ENCODE results near the gene SGK1.

DNA sequence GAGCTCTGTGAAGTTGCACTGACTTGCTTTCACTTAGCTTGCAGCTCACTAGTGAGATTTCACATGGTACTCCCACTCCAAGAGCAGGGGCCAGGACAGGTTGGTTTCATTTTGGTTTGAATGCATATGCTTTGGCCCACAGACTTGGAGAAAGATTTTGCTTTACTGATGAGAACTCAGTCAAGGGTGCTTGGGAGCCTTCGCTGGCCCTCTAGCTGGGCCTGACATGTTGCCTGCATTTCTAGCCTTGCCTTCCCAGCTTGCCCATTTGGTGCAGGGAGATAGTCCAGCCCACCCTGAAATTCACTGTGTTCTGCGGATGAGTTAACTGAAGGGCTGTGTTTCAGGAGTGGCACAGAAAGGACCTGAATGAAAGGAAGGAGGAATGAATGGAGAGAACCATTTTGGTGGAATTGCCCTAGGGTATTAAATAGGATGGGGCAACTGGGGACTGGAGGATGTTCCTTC lies 1.9 kb downstream of the SGK1 start:
- TF ChIP-seq, protein P1, sequence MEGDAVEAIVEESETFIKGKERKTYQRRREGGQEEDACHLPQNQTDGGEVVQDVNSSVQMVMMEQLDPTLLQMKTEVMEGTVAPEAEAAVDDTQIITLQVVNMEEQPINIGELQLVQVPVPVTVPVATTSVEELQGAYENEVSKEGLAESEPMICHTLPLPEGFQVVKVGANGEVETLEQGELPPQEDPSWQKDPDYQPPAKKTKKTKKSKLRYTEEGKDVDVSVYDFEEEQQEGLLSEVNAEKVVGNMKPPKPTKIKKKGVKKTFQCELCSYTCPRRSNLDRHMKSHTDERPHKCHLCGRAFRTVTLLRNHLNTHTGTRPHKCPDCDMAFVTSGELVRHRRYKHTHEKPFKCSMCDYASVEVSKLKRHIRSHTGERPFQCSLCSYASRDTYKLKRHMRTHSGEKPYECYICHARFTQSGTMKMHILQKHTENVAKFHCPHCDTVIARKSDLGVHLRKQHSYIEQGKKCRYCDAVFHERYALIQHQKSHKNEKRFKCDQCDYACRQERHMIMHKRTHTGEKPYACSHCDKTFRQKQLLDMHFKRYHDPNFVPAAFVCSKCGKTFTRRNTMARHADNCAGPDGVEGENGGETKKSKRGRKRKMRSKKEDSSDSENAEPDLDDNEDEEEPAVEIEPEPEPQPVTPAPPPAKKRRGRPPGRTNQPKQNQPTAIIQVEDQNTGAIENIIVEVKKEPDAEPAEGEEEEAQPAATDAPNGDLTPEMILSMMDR (IDR thresholded peaks at IDR 0.05; ENCODE audit: low read depth, low read length, poor library complexity, severe bottlenecking), result no peak
- no peak for TF ChIP-seq EZH2phosphoT487 (IDR thresholded peaks at IDR 0.05; ENCODE audit: borderline replicate concordance, low read length)

All from DOHH2 (cell line).